Stimulated activated CD4-positive, alpha-beta T cell treated with anti-CD3 and anti-CD28 coated beads, Interleukin-2, amount 100 ng/mL, for 24 hours (primary cell): ENCODE data around the gene CMTM4.
"Not testable (repeated sequence)": the region's sequence is repeated elsewhere in the genome, so short reads cannot be mapped to it uniquely, and the experiment has no call there.

Experiments used
- DNase-seq, 2 donors: peaks; one replicate each; pipeline ENCODE4 v3.0.0-alpha.2; 2020

Gene CMTM4

GRCh38 chr16:66588981-66589713 lies 107.4 kb downstream of the CMTM4 start:
- DNase-seq, result peak; percentile 58 to 63

GRCh38 chr16:66587881-66588600 lies 108.5 kb downstream of the CMTM4 start:
- no peak for DNase-seq

- no peak for DNase-seq
Observed at GRCh38 chr16:66585481-66586239, 110.9 kb downstream of the CMTM4 start.

- DNase-seq, result no peak
Observed at GRCh38 chr16:66581246-66581952, 115.1 kb downstream of the CMTM4 start.

GRCh38 chr16:66580605-66581209 lies 115.8 kb downstream of the CMTM4 start:
- no peak for DNase-seq

- DNase-seq, result peak; percentile 21 to 33
Observed at GRCh38 chr16:66578651-66579531, 117.7 kb downstream of the CMTM4 start, which contains the start of gene CMTM2. TSS of gene CMTM2 (plus strand) at chr16:66579463. CDS start at chr16:66579608, 145 bp downstream.

GRCh38 chr16:66576296-66576695 lies 120.2 kb downstream of the CMTM4 start:
- DNase-seq, result no peak

- DNase-seq, result no peak
Observed at GRCh38 chr16:66575060-66575459, 121.5 kb downstream of the CMTM4 start.

- no peak for DNase-seq
Observed at GRCh38 chr16:66574531-66574930, 122.0 kb downstream of the CMTM4 start.

- no peak for DNase-seq
Observed at GRCh38 chr16:66574081-66574480, 122.5 kb downstream of the CMTM4 start.

- no peak for DNase-seq
Observed at GRCh38 chr16:66572356-66572755, 124.2 kb downstream of the CMTM4 start.

- no peak for DNase-seq
Observed at GRCh38 chr16:66569827-66570405, 126.6 kb downstream of the CMTM4 start.

GRCh38 chr16:66569131-66569530 lies 127.4 kb downstream of the CMTM4 start:
- DNase-seq, result no peak

GRCh38 chr16:66568355-66568754 lies 128.2 kb downstream of the CMTM4 start:
- no peak for DNase-seq

- DNase-seq, result not testable (repeated sequence)
Observed at GRCh38 chr16:66567270-66567669, 129.3 kb downstream of the CMTM4 start.

GRCh38 chr16:66566051-66566901 lies 130.3 kb downstream of the CMTM4 start, which contains the start of gene CMTM1:
TSS of gene CMTM1 (plus strand) at chr16:66566439. CDS start at chr16:66566514, 75 bp downstream.
- no peak for DNase-seq
